Motor neuron (in vitro differentiated cells): ENCODE results near the gene HCN2. TPM values are rescaled to one million over a fixed set of nuclear protein-coding genes. Genes with fewer than 3 reads are reported as not detected.
A peak's percentile ranks its signal among the peaks of the same experiment; 100 is the strongest.

Experiments
- ATAC-seq, 8 experiments: fragments of 200-7000 bp; cut with Tn5 transposase; replicated peaks in 6 of 8; 2 replicates each; pipeline ENCODE4 v1.8.0; 2021; ENCODE audit warnings: mild to moderate bottlenecking in 8 of 8, moderate library complexity in 8 of 8
- H3K27ac ChIP-seq, 2 donors: fragments of 250-450 bp; sonication (Bioruptor Pico); 2 replicates each; pipeline ENCODE4 v1.9.0; 2021; ENCODE audit warnings: antibody characterized with exemption in 2 of 2, mild to moderate bottlenecking in 2 of 2, moderate library complexity in 1 of 2
- H3K4me1 ChIP-seq, 2 donors: fragments of 250-450 bp; sonication (Bioruptor Pico); replicated peaks in 1 of 2; 2 replicates each; pipeline ENCODE4 v1.6.1; 2021; ENCODE audit warnings: antibody characterized with exemption in 2 of 2, mild to moderate bottlenecking in 2 of 2, moderate library complexity in 1 of 2
- H3K4me3 ChIP-seq, 5 donors: fragments of 250-450 bp; sonication (Bioruptor Pico); 2 replicates each; pipeline ENCODE4 v1.9.0; 2021; ENCODE audit warnings: antibody characterized with exemption in 5 of 5, mild to moderate bottlenecking in 5 of 5, moderate library complexity in 4 of 5
- WGBS, 10 experiments: fragments of 450-650 bp; shearing (Covaris generic); methylation state at CpG; one replicate each; pipeline ENCODE4 v1.0.0; 2022; 5-methylcytosine and 5-hydroxymethylcytosine counted together
- in situ Hi-C, 9 experiments: fragments of 400-800 bp; cut with MboI; loops; one replicate each; pipeline ENCODE4 v1.15.0; 2021; ENCODE audit warnings: low sequenced_read_pairs in 9 of 9, low pct_unique_long_range_greater_than_20kb in 2 of 9; ENCODE audit not compliant: unreplicated experiment in 9 of 9
- total RNA-seq, 8 experiments: library from RNA; unstranded; fragments of 300-600 nt; gene quantifications; 2 replicates each; pipeline versions ENCODE4 v1.2.3 to v1.2.4, GENCODE V29; 2022

HCN2 gene
- total RNA-seq, 8 experiments from 2014 or later = 0.31 to 8.1 (median 1.9) TPM

- Histone ChIP-seq H3K4me1 (peaks cover 4 to 7% of the 10 kb centered on the region in 2 donors), H3K27ac (no peak overlapping the region), H3K4me3 (no peak overlapping the region)
- 70 to 100% (median 88%) methylated on average over 1 to 16 of the region's 31 CpGs; no CpG with 5 or more reads in 2 of the 10 experiments for WGBS, 10 experiments
- in situ Hi-C loops = no loop called here
- ATAC-seq = peak in 4 of 8 experiments; percentile 9 to 16 (median 12)
These were observed 32.9 kb upstream of the HCN2 start for GRCh38 chr19:556611-557382.

- H3K27ac ChIP-seq = no peak overlapping the region
- no peak overlapping the region for H3K4me3 ChIP-seq
- in situ Hi-C loops = no loop called here
- 73% methylated on average over 5 of the region's 21 CpGs; no CpG with 5 or more reads in 9 of the 10 experiments for WGBS, 10 experiments
- H3K4me1 ChIP-seq = peaks cover 4 to 7% of the 10 kb centered on the region in 2 donors
- ATAC-seq = peak in 6 of 8 experiments; percentile 10 to 46 (median 24)
These were observed 30.8 kb upstream of the HCN2 start for GRCh38 chr19:558770-559439.

GRCh38 chr19:560121-560520 is 29.6 kb upstream of the HCN2 start:
- no peak for ATAC-seq
- Histone ChIP-seq H3K4me1 (peaks cover 4 to 7% of the 10 kb centered on the region in 2 donors), H3K27ac (no peak overlapping the region), H3K4me3 (no peak overlapping the region)
- 53 to 95% (median 80%) methylated on average over 2 to 5 of the region's 12 CpGs; no CpG with 5 or more reads in 5 of the 10 experiments for WGBS, 10 experiments
- in situ Hi-C loops = no loop called here

GRCh38 chr19:566403-566802 is 23.3 kb upstream of the HCN2 start:
- in situ Hi-C loops = no loop called here
- no peak overlapping the region for H3K4me3 ChIP-seq
- peaks cover 0 to 1% of the 10 kb centered on the region in 2 donors for H3K4me1 ChIP-seq
- WGBS, 10 experiments = 39 to 90% (median 81%) methylated on average over 4 to 18 of the region's 19 CpGs; no CpG with 5 or more reads in 5 of the 10 experiments
- no peak overlapping the region for H3K27ac ChIP-seq
- ATAC-seq = peak in 1 of 8 experiments; percentile 52

- no peak overlapping the region for H3K27ac ChIP-seq
- no peak overlapping the region for H3K4me3 ChIP-seq
- in situ Hi-C loops = no loop called here
- WGBS, 10 experiments = 50 to 100% (median 87%) methylated on average over 1 to 13 of the region's 16 CpGs; no CpG with 5 or more reads in 6 of the 10 experiments
- peaks cover 0 to 4% of the 10 kb centered on the region in 2 donors for H3K4me1 ChIP-seq
- ATAC-seq = no peak
These were observed 22.8 kb upstream of the HCN2 start for GRCh38 chr19:566844-567243.

GRCh38 chr19:567296-567900 is 22.3 kb upstream of the HCN2 start:
- H3K4me1 ChIP-seq = peaks cover 0 to 4% of the 10 kb centered on the region in 2 donors
- no peak for ATAC-seq
- in situ Hi-C loops = no loop called here
- H3K4me3 ChIP-seq = no peak overlapping the region
- H3K27ac ChIP-seq = no peak overlapping the region
- 57 to 100% (median 90%) methylated on average over 1 to 10 of the region's 22 CpGs; no CpG with 5 or more reads in 2 of the 10 experiments for WGBS, 10 experiments

GRCh38 chr19:570251-570686 is 19.4 kb upstream of the HCN2 start:
- in situ Hi-C loops = no loop called here
- H3K4me1 ChIP-seq = peaks cover 8 to 15% of the 10 kb centered on the region in 2 donors

GRCh38 chr19:570937-571565 is 18.6 kb upstream of the HCN2 start:
- peak overlapping the region; percentile 74 to 94 (median 81) for H3K4me3 ChIP-seq
- no peak for ATAC-seq
- peaks cover 14 to 21% of the 10 kb centered on the region in 2 donors for H3K4me1 ChIP-seq
- WGBS, 10 experiments = 0 to 19% (median 8%) methylated on average over 8 to 18 of the region's 45 CpGs; no CpG with 5 or more reads in 5 of the 10 experiments
- peak overlapping the region in 1 of 2 donors; percentile 16 for H3K27ac ChIP-seq
- in situ Hi-C loops = no loop called here

More at GRCh38 chr19:570251-570686, 19.4 kb upstream of the HCN2 start:
- Histone ChIP-seq H3K27ac (no peak overlapping the region), H3K4me3 (no peak overlapping the region)
- WGBS, 10 experiments = 86 to 100% methylated on average over 1 to 7 of the region's 25 CpGs; no CpG with 5 or more reads in 8 of the 10 experiments
- ATAC-seq = no peak

GRCh38 chr19:571566-571974 is 18.1 kb upstream of the HCN2 start:
- Histone ChIP-seq H3K4me1 (peaks cover 19 to 22% of the 10 kb centered on the region in 2 donors), H3K27ac (peak overlapping the region in 1 of 2 donors; percentile 16), H3K4me3 (peak overlapping the region; percentile 74 to 94 (median 81))
- 0 to 8% (median 0%) methylated on average over 2 to 8 of the region's 14 CpGs; no CpG with 5 or more reads in 4 of the 10 experiments for WGBS, 10 experiments
- in situ Hi-C loops = no loop called here
- ATAC-seq = no peak

- WGBS, 10 experiments = 0 to 1% (median 0%) methylated on average over 11 to 22 of the region's 79 CpGs; no CpG with 5 or more reads in 7 of the 10 experiments
- H3K4me3 ChIP-seq = peak within 1 kb of the TSS; percentile 74 to 94 (median 81)
- in situ Hi-C loops = no loop called here
- H3K4me1 ChIP-seq = peaks cover 22% of the 10 kb centered on the region in 2 donors
- peak within 1 kb of the TSS; percentile 81 to 87 for H3K27ac ChIP-seq
- peak; percentile 67 to 83 (median 76) for ATAC-seq
These were observed 17.4 kb upstream of the HCN2 start, which contains the start of gene BSG for GRCh38 chr19:572140-572742. BSG (plus strand) TSS chr19:572596; CDS start chr19:572635, 39 bp downstream.

- peak; percentile 6 to 35 (median 14) for ATAC-seq
- H3K4me3 ChIP-seq = peak overlapping the region; percentile 74 to 94 (median 81)
- in situ Hi-C loops = no loop called here
- peaks cover 22% of the 10 kb centered on the region in 2 donors for H3K4me1 ChIP-seq
- H3K27ac ChIP-seq = peak overlapping the region; percentile 81 to 87
- WGBS, 10 experiments = 0 to 7% (median 0%) methylated on average over 1 to 5 of the region's 55 CpGs; no CpG with 5 or more reads in 5 of the 10 experiments
These were observed 16.8 kb upstream of the HCN2 start for GRCh38 chr19:572743-573518.
